Fibroblast of pulmonary artery (primary cell): ENCODE data around the gene RADX.
A peak's percentile ranks its signal among the peaks of the same experiment; 100 is the strongest.

Experiments
- DNase-seq: peaks from one replicate; pipeline ENCODE4 v3.0.0-alpha.2; 2010; ENCODE audit warnings: low read depth
- H3K4me3 ChIP-seq: replicated peaks from 2 replicates; pipeline ENCODE4 v1.5.1; 2011; ENCODE audit warnings: low read depth, mild to moderate bottlenecking, control low read depth, low read length, moderate library complexity
- TF ChIP-seq, protein P1 (sequence below): IDR thresholded peaks from 2 replicates; pipeline ENCODE4 v1.5.1; 2011; ENCODE audit warnings: mild to moderate bottlenecking, control low read depth, low read length, inconsistent platforms; ENCODE audit errors: missing control alignments

RADX gene

GRCh38 chrX:106611679-106612392 is at the start of gene RADX:
TSS of gene RADX (plus strand) at chrX:106611978. CDS start at chrX:106612081, 103 bp downstream.
- DNase-seq: peak; percentile 76
- H3K4me3 ChIP-seq: peak within 1 kb of the TSS; percentile 67
- TF ChIP-seq, protein P1, sequence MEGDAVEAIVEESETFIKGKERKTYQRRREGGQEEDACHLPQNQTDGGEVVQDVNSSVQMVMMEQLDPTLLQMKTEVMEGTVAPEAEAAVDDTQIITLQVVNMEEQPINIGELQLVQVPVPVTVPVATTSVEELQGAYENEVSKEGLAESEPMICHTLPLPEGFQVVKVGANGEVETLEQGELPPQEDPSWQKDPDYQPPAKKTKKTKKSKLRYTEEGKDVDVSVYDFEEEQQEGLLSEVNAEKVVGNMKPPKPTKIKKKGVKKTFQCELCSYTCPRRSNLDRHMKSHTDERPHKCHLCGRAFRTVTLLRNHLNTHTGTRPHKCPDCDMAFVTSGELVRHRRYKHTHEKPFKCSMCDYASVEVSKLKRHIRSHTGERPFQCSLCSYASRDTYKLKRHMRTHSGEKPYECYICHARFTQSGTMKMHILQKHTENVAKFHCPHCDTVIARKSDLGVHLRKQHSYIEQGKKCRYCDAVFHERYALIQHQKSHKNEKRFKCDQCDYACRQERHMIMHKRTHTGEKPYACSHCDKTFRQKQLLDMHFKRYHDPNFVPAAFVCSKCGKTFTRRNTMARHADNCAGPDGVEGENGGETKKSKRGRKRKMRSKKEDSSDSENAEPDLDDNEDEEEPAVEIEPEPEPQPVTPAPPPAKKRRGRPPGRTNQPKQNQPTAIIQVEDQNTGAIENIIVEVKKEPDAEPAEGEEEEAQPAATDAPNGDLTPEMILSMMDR: no peak

GRCh38 chrX:106564986-106565385 is 46.8 kb upstream of the RADX start:
- TF ChIP-seq, protein P1: no peak
- no peak overlapping the region for H3K4me3 ChIP-seq
- DNase-seq: no peak

- TF ChIP-seq, protein P1: no peak
- no peak for DNase-seq
- no peak overlapping the region for H3K4me3 ChIP-seq
Observed at GRCh38 chrX:106566362-106566761, 45.4 kb upstream of the RADX start.

- TF ChIP-seq, protein P1: no peak
- no peak overlapping the region for H3K4me3 ChIP-seq
- no peak for DNase-seq
Observed at GRCh38 chrX:106581856-106582255, 29.9 kb upstream of the RADX start.

GRCh38 chrX:106585478-106585877 is 26.3 kb upstream of the RADX start:
- H3K4me3 ChIP-seq: no peak overlapping the region
- TF ChIP-seq, protein P1: no peak
- no peak for DNase-seq

- H3K4me3 ChIP-seq: no peak overlapping the region
- TF ChIP-seq, protein P1: no peak
- no peak for DNase-seq
Observed at GRCh38 chrX:106588801-106589200, 23.0 kb upstream of the RADX start.

GRCh38 chrX:106599411-106599810 is 12.4 kb upstream of the RADX start:
- H3K4me3 ChIP-seq: no peak overlapping the region
- no peak for DNase-seq
- TF ChIP-seq, protein P1: no peak
